ENCODE results near the gene DDR2. TPM values are rescaled to one million over a fixed set of nuclear protein-coding genes. Genes with fewer than 3 reads are reported as not detected.

The DDR2 gene
- total RNA-seq = 21.5 and 27.5 TPM in 2 replicates

GRCh38 chr1:162632217-162632666 is at the start of gene DDR2:
DDR2 (plus strand) TSS chr1:162632464; CDS start chr1:162719064, 86,600 bp downstream.

GRCh38 chr1:162790303-162790984 is 158.2 kb downstream of the DDR2 start, which contains the start of gene HSD17B7:
HSD17B7 (plus strand) TSS chr1:162790702; CDS start chr1:162790801, 99 bp downstream.

Small RNA genes within 50 kb of the gene (small RNA-seq; reads per million reads assigned to genes)
- gene RN7SL861P = not detected

Other genes with a start within 250 kb of the DDR2 start
- not detected in 2 replicates for gene SH2D1B, start 220.3 kb upstream of the DDR2 start, total RNA-seq
- 28.3 and 51.8 TPM in 2 replicates for gene UHMK1, start 134.6 kb upstream of the DDR2 start, total RNA-seq
- gene UAP1, start 70.7 kb upstream of the DDR2 start, total RNA-seq = 47.5 and 62.4 TPM in 2 replicates
- 20.0 and 33.3 TPM in 2 replicates for gene HSD17B7, start 158.2 kb downstream of the DDR2 start, total RNA-seq
- gene CCDC190, start 228.7 kb downstream of the DDR2 start, total RNA-seq = not detected in 2 replicates